ENCODE measurements around the gene LAMA2.
"Not testable (repeated sequence)": the region's sequence is repeated elsewhere in the genome, so short reads cannot be mapped to it uniquely, and the experiment has no call there.

Gene LAMA2

GRCh38 chr6:129133770-129134192 is 250.8 kb downstream of the LAMA2 start:
- DNase-seq: no peak

DNA sequence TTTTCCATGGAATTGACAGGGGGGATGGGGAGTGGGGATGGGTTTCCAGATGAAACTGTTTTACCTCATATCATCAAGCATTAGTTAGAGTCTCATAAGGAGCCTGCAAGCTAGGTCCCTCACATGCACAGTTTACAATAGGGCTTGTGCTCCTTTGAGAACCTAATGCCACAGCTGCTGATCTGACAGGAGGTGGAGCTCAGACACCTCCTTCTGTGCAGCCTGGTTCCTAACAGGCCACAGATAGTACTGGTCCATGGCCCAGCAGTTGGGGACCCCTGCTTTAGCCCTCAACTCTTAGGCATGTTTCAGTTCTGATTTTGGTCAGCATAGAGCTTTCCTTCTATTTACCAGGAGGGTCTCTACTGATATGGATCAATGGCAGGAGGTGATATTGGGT is 251.6 kb downstream of the LAMA2 start:
- no peak for DNase-seq

- no peak for DNase-seq
Observed at GRCh38 chr6:129135451-129135850, 252.5 kb downstream of the LAMA2 start.

GRCh38 chr6:129136751-129137150 is 253.8 kb downstream of the LAMA2 start:
- no peak for DNase-seq

DNA sequence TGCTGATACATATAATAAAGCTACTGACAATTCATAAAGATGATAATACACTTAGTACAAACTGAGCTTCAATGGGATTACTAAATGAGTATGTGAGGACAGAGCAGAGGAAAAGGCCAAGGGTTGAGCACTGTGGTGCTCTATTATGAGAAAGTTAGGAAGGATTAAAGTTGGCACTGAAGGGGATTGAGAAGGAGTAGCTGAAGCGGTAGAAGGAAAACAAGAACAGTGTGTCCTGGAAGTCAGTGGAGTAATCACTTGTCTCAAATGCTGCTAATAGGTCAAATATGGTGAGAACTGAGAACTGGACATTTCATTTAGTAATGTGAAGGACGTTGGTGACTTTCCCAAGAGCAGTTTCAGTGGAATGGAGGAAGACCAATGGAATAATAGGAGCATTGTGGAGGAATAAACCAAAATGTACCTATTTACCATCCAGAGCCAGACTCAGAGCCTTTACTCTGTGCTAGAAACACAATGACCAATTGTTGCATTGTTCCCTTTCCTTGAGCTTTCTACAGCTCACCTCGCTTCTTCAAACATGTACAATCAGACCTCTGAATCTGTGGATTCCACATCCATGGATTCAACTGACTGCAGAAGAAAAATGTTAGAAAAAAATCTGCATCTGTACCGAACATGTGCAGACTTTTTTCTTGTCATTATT is 255.9 kb downstream of the LAMA2 start:
- no peak for DNase-seq

DNA sequence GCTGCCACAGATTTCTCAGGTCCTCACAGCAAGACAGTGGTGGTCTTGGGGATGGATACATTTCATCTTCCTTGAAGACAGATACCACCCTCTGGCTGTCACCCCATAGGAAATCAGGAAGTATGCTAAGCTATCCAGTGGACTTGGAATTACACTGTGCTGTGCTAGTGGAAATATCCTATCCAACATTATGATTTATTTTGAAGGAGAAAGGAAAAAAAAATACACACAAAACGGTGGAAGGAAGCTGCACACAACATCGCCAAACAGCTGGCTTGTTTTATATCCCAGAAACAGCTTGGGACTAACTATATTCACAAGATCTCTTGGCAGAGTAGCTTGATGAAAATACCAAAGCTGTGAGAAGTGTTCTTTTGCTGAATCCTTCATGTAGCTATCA is 257.6 kb downstream of the LAMA2 start:
- no peak for DNase-seq

DNA sequence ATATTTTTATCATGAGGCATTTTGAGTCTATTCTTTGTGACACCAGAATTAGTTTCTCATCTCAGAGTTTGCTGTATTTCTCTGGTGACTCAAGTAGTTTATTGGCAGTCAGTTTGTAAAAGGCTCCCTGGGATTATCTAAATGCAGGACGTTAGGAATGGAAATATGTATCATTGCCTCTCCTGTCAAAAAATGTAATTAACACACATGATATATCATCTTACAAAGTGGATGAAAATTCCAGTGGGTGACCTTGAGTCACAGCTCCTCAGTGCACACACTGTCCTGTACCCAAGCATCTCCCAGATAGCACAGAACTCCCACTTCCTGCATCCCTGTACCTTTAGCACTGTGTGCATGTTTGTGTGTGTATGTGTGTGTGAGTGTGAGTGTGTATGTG is 258.6 kb downstream of the LAMA2 start:
- peak; percentile 28 for DNase-seq

DNA sequence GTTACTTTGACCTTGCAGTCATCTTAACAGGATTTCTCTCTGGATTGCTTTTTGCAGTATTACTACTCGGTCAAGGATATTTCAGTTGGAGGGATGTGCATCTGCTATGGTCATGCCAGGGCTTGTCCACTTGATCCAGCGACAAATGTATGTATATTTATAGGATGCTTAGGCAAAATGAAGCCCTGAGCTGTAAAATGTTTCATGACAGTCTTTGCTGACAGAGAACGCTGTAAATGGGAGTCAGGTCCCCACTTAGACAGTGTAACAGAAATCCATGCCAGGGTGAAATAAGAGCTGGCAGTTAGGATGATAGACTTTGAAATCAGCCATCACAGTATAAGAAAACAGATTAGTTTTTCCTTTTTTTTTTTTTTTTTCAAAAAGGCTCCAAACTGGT is 264.0 kb downstream of the LAMA2 start:
- DNase-seq: no peak

DNA sequence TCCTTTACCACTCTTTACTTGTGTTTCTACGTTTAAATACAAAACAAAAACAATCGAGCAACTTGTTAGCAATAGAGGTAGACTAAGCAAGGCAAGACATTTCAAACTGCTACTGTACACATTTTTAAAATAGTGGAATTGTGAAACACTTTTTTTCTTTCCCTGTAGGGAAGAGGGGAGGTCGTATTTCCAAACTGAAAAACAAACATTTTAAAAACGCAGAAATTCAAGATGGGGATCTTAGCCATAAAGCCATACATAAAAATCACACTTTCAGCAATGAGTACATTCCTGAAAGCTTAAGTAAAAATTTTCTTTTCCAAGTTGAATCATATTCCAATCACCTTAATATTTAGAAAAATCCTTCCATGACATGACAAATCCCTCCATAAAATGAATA is 267.6 kb downstream of the LAMA2 start:
- no peak for DNase-seq

DNA sequence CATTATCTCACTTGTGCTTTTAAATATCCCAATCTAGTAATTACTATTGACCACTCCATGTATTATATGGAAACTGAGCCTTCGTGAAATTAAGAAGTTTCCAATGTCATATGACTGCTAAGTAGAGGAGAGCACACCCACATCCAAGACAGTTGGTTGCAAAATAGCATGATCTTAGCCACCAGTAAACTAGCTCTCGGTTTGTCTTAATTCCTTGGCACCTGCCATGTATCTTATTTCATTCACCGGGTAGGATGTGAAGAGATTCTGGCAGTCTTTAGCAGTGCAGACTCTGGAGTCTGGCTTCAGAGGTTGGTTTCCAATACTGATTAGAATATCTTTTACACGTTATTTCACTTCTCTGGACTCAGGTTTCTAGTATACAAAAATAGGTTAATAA is 270.3 kb downstream of the LAMA2 start:
- no peak for DNase-seq

DNA sequence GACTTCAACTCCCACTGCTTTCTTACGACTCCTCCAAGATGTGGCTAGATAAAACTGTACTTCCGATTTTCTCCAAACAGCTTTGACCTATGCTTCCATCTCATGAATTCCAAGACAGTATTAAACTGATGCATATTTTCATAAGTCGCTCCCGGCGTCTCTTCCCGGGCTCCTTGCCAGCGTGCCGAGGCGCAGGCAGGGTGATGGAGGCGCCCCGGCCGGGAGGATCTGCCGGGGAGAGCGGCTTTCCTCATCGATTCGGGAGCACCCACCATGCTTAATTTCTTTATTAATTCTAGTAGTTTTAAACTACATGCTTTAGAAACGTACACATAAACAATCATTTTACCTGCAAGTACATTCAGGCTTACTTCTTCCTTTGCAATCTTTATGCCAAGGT is 276.3 kb downstream of the LAMA2 start:
- DNase-seq: not testable (repeated sequence)

DNA sequence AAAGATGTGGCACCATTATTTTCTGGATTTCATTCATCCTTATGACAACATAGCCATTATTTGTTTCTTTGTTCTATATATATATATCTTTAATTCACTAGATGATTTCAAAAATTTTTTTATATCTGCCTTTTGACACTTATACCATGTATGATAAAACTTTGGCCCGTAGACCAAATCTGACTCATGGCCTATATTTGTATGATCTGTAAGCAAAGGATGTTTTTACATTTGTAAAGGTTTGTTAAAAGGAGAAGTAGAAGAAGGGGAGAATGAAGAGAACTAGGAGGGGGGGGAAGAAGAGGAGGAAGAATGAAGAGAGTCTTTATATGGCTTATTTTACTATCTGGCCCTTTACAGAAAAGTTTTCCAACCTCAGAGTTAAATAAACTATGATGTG is 279.7 kb downstream of the LAMA2 start:
- DNase-seq: no peak

- DNase-seq: no peak
Observed at GRCh38 chr6:129163551-129163950, 280.6 kb downstream of the LAMA2 start.

DNA sequence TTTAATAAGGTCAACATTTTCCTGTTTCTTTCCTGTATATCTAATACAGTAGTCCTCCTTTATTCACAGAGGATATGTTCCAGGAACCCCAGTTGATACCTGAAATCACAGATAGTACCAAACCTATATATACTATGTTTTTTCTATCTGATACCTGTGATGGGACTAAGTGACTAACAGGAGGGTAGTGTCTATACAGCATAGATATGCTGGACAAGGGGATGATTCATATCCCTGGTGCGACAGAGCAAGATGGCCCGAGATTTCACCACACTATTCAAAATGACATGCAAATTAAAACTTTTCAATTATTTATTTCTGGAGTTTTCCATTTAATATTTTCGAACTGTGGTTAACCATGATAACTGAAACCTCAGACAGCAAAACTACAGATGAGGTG is 281.1 kb downstream of the LAMA2 start:
- no peak for DNase-seq

- not testable (repeated sequence) for DNase-seq
Observed at GRCh38 chr6:129172279-129172995, 289.5 kb downstream of the LAMA2 start.

DNA sequence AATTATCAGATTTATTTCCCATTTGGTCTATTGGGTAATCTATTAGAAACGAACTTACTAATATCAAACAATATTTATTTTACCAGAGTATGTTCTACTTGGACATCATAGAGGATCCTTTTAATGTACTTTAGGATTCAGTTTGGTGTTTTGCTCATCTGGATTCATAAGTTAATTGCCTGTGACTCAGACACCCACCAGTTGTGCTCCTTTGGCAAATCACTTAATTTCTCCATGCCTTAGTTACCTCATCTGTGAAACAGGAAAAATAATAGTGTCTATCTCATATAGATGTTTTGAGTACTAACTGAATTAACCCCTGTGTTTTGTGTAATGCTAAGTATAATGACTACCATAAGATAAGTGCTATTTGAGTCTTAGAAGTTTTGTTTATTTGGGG is 292.1 kb downstream of the LAMA2 start:
- no peak for DNase-seq

DNA sequence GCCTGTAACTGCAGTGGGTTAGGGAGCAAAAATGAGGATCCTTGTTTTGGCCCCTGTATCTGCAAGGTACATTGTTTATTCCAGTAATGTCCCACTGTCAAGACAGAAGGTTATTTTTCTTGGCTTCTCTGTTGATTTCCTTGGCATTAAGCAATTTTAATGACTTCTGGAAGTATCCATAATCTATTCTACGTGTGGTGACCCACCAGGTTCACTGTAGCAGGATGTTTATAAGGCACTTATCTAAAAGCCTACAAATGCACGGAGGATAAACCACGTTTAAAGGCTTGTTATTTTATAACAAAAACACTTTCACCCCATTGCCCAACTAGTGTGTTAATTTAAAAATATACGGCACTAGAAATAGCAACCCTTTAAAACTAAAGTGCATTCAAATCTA is 294.9 kb downstream of the LAMA2 start:
- no peak for DNase-seq

- no peak for DNase-seq
Observed at GRCh38 chr6:129179283-129179682, 296.3 kb downstream of the LAMA2 start.

DNA sequence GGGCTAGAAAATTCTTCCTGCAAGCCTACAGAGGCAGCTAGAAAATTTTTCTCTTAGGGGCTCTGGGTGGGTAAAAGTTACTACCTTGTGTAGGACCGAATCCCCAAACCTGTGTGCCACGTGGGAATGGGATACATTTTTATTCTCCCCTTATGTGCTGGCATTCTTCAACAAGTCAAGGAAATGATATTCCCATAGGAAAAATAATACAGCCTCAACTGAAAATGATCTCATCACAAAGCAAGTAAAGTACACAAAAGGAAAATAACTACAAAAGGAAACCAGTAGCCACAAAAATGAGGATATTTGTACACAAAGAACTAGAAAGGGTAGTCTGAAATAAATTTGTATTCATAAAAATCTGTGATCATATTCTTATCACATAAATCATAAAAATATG is 298.1 kb downstream of the LAMA2 start:
- DNase-seq: no peak

GRCh38 chr6:129183187-129183591 is 300.3 kb downstream of the LAMA2 start:
- DNase-seq: no peak

DNA sequence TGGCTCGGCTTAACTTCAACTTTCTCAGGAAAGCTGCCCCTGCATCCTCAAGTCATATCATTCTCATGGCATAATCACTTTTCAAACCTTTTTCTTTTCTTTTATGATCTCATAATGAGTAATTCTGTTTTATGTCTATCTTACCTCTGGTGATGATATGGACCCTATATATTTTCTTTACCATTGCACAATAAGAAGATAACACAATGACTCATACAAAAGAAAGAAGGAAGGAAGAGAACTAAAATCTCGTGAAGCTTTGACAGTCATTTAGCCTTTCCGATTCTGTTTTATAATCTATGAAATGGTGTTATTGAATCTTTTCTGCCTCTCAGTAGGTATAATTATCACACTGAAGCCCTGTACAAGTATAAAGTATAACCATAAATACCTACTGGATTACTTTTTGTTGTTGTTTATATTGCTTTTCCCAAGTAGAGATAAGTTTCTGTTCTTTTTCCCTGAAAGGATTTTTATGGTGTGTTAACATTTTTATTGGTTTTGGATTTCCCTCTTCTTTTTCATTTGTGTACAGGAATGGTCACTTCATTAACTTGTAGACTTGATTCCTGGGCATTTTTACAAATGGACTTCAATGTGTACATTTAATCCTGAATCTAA is 300.9 kb downstream of the LAMA2 start:
- DNase-seq: peak; percentile 59

DNA sequence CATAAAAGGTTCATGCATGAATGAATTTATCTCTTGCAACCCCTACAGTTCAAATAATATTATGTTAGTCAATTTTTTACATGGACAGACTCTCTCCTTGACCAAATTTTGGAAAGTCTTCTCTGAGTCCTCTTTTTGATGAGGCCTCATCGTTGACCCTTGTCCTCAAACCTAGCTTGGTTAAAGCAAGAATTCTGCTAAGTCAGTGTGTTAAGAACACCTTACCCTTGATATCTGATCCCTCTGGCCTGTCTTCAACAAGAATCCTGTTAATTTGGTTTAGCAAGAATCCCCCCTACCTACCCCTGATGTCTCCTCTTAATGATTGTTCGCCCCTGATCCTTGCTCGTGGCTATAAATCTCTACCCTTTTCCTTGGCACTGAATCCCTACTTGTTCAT is 301.4 kb downstream of the LAMA2 start:
- no peak for DNase-seq

- peak; percentile 23 for DNase-seq
Observed at GRCh38 chr6:129184808-129185366, 301.9 kb downstream of the LAMA2 start.

GRCh38 chr6:129186988-129187387 is 304.1 kb downstream of the LAMA2 start:
- DNase-seq: peak; percentile 87
